Chondrocyte (in vitro differentiated cells): ENCODE measurements around the gene KMT5C. TPM values are rescaled to one million over a fixed set of nuclear protein-coding genes. Genes with fewer than 3 reads are reported as not detected.

ENCODE experiments used
- DNase-seq: peaks from one replicate; pipeline ENCODE4 v3.0.0; 2021; ENCODE audit warnings: mixed read lengths, low spot score
- H3K27ac Mint-ChIP-seq: one replicate; pipeline ENCODE4 v1.8.0; 2021; ENCODE audit warnings: mild to moderate bottlenecking, moderate library complexity, mixed read lengths; ENCODE audit not compliant: unreplicated experiment
- H3K27me3 Mint-ChIP-seq: 2 replicates; pipeline ENCODE4 v1.8.0; 2021; ENCODE audit warnings: low read depth, mixed read lengths
- H3K36me3 Mint-ChIP-seq: 2 replicates; pipeline ENCODE4 v1.8.0; 2021; ENCODE audit warnings: low read depth, mixed read lengths
- H3K4me1 Mint-ChIP-seq: 2 replicates; pipeline ENCODE4 v1.8.0; 2021; ENCODE audit warnings: low read depth, mild to moderate bottlenecking, mixed read lengths
- H3K4me3 Mint-ChIP-seq: one replicate; pipeline ENCODE4 v1.8.0; 2021; ENCODE audit warnings: mild to moderate bottlenecking, moderate library complexity, mixed read lengths; ENCODE audit not compliant: unreplicated experiment
- H3K9me3 Mint-ChIP-seq: 2 replicates; pipeline ENCODE4 v1.8.0; 2021; ENCODE audit warnings: low read depth, mixed read lengths
- CTCF ChIP-seq: fragments of 200-600 bp; sonication (generic); IDR thresholded peaks from 2 replicates; pipeline ENCODE4 v1.5.0; 2021; ENCODE audit warnings: antibody characterized with exemption, mild to moderate bottlenecking, moderate library complexity
- total RNA-seq: library from RNA; stranded (reverse); gene quantifications from 3 replicates; pipeline ENCODE4 v1.2.1, GENCODE V29; 2021

KMT5C gene
- total RNA-seq, 1 donor from 2014 or later, result 9.5 TPM

DNA sequence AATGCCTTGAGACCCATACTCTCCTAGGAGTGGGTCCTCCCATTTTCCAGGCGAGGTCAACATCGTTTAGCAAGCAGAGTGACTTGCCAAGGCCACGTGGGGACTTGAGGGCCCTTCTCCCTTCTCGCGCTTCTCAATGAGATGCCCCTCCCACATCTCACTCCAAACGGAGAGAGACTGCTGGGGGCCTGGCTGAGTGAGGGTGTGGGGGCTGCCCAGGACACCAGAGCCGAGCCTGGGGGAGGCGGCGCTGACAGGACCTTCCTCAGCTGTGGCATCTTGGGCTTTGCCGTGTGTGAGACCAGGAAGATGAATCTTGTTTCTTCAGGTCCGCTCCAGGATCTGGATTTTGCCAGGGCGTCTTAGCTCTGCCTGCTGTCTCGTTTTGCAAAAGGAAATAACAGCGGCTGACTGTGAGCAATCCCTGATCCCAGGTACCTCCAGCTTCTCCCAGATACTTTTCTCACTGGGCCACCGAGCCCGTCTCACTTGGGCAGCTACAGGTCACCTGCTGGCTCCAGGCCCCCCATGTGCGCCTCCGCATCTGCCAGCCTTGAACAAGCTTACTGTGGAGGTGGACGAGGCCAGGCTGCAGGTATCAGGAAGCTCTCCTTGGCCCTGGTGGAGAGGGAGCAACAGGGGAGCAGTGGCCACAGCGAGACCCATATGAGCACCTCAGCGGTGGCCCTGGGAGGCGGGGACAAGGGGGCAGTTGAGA lies 8.8 kb downstream of the KMT5C start:
- no peak for DNase-seq
- peaks cover 25% of the 10 kb centered on the region for H3K4me1 Mint-ChIP-seq

GRCh38 chr19:55350620-55351315 lies 11.1 kb downstream of the KMT5C start:
- no peak for DNase-seq
- Mint-ChIP-seq H3K4me1 (peaks cover 14% of the 10 kb centered on the region), H3K9me3 (no peaks in the 10 kb centered on the region), H3K36me3 (no peaks in the 10 kb centered on the region), H3K27ac (no peak overlapping the region), H3K27me3 (peaks cover 32% of the 10 kb centered on the region), H3K4me3 (no peak overlapping the region)
- no peak for TF ChIP-seq CTCF

More for the DNA sequence above, 8.8 kb downstream of the KMT5C start:
- H3K27me3 Mint-ChIP-seq, result peaks cover 27% of the 10 kb centered on the region
- no peak overlapping the region for H3K27ac Mint-ChIP-seq
- no peak for TF ChIP-seq CTCF
- no peak overlapping the region for H3K4me3 Mint-ChIP-seq
- H3K9me3 Mint-ChIP-seq, result no peaks in the 10 kb centered on the region
- H3K36me3 Mint-ChIP-seq, result no peaks in the 10 kb centered on the region

DNA sequence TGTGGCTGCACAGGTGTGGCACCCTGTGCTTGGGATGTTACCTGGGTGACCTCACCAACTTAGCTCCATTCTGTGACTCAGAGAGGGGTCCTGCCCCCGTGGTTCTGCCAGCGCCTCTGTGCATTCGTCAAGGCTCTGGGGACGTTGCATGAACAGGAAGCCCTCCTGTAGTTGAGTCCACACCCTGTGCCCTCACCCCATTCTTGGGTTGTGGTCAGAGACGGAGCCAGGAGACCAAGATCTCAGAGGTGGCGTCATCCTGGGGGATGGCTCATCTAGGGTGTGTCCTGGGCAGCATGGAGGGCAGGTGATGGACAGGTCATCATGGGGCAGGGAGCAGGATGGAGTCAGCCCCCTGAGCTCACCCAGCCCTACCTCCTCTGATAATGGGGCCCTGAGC lies 12.4 kb downstream of the KMT5C start:
- Mint-ChIP-seq H3K9me3 (no peaks in the 10 kb centered on the region), H3K4me1 (peaks cover 14% of the 10 kb centered on the region), H3K36me3 (no peaks in the 10 kb centered on the region), H3K4me3 (no peak overlapping the region), H3K27ac (no peak overlapping the region), H3K27me3 (peaks cover 33% of the 10 kb centered on the region)
- no peak for DNase-seq
- no peak for TF ChIP-seq CTCF

DNA sequence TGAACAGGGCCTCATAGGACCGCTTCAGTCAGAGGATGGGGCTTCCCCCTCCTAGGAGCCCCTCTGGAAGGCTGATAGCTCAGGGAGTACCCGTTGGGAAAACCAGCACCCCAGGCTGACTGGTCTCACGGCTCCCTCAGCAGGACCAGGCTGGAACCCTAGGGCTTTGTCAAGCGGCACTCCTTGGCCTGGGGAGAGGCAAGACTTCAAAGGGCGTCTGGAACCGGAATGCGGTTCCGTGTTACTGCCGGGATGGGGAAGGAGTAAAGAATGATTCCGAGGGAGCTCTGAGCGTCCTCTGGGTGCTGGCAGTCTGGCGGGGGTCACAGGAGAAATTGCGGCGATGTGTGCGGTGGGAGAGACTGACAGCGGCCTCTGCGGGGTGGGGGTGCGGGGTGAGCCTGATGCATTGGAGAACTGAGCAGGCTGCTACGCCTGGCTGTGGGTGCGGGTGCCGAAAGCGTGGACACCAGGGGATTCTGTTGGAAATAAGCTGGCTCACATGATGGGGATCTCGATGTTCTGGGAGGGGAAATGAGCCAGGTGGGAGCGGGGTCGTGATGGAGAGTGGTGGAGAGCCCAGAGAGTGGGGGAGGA lies 13.0 kb downstream of the KMT5C start:
- Mint-ChIP-seq H3K4me1 (peaks cover 14% of the 10 kb centered on the region), H3K4me3 (no peak overlapping the region), H3K9me3 (no peaks in the 10 kb centered on the region), H3K27me3 (peaks cover 38% of the 10 kb centered on the region), H3K27ac (peak overlapping the region; percentile 41), H3K36me3 (no peaks in the 10 kb centered on the region)
- no peak for DNase-seq
- TF ChIP-seq CTCF, result no peak

GRCh38 chr19:55353356-55353802 lies 13.7 kb downstream of the KMT5C start:
- peaks cover 14% of the 10 kb centered on the region for H3K4me1 Mint-ChIP-seq
- no peak for TF ChIP-seq CTCF
- no peaks in the 10 kb centered on the region for H3K36me3 Mint-ChIP-seq
- H3K4me3 Mint-ChIP-seq, result peak overlapping the region; percentile 69
- DNase-seq, result peak; percentile 70
- H3K27ac Mint-ChIP-seq, result peak overlapping the region; percentile 22
- peaks cover 38% of the 10 kb centered on the region for H3K27me3 Mint-ChIP-seq
- H3K9me3 Mint-ChIP-seq, result no peaks in the 10 kb centered on the region
